HEK293 (cell line): ENCODE measurements around the gene TBC1D30.
A peak's percentile ranks its signal among the peaks of the same experiment; 100 is the strongest.
"Not testable (repeated sequence)": the region's sequence is repeated elsewhere in the genome, so short reads cannot be mapped to it uniquely, and the experiment has no call there.

ENCODE experiments used
- CTCF ChIA-PET: fragments of 350-600 bp; formaldehyde crosslinking; extraction: SDS; loops from one replicate; lab custom pipeline; 2021; ENCODE audit warnings: antibody characterized with exemption; lab: Yijun Ruan, JAX
- POLR2A ChIA-PET: fragments of 300-600 bp; formaldehyde crosslinking; extraction: SDS; loops from one replicate; lab custom pipeline; 2020; ENCODE audit warnings: antibody characterized with exemption, inconsistent platforms; lab: Yijun Ruan, JAX
- H3K27ac ChIP-seq: fragments of 200-500 bp; sonication (Bioruptor generic); 2 replicates; pipeline ENCODE4 v1.5.1; 2014; ENCODE audit warnings: low read depth, low read length, control low read depth, inconsistent platforms; ENCODE audit errors: extremely low read depth
- H3K36me3 ChIP-seq, 2 experiments: fragments of 200-500 bp in 1 of 2; sonication (Bioruptor generic) in 1 of 2; 1 replicate in 1 of 2; 2 replicates in 1 of 2; pipeline ENCODE4 v1.5.1; 2014 to 2017; ENCODE audit warnings: inconsistent platforms in 2 of 2, low read length in 2 of 2; ENCODE audit not compliant: control insufficient read depth in 2 of 2, insufficient read depth in 1 of 2
- H3K4me1 ChIP-seq: fragments of 200-500 bp; sonication (Bioruptor generic); 2 replicates; pipeline ENCODE4 v1.5.1; 2014; ENCODE audit warnings: mild to moderate bottlenecking, low read length, inconsistent platforms; ENCODE audit not compliant: control insufficient read depth, insufficient read depth
- H3K4me3 ChIP-seq: 2 replicates; pipeline ENCODE4 v1.5.1; 2011; ENCODE audit warnings: low read depth, mild to moderate bottlenecking, control low read depth, low read length, moderate library complexity
- H3K9me3 ChIP-seq: fragments of 200-500 bp; sonication (Bioruptor generic); 2 replicates; pipeline ENCODE4 v1.5.1; 2014; ENCODE audit warnings: low read depth, low read length, inconsistent platforms; ENCODE audit not compliant: control insufficient read depth, insufficient read depth
- CTCF ChIP-seq: fragments of 450-650 bp; formaldehyde crosslinking; IDR thresholded peaks from 2 replicates; pipeline ENCODE4 v1.5.1; 2016; ENCODE audit warnings: missing biosample characterization, missing genetic modification characterization
- GLIS2 ChIP-seq: fragments of 450-650 bp; formaldehyde crosslinking; IDR thresholded peaks from 2 replicates; pipeline ENCODE4 v1.5.1; 2016; ENCODE audit warnings: missing biosample characterization, missing genetic modification characterization
- MZF1 ChIP-seq: fragments of 450-650 bp; formaldehyde crosslinking; IDR thresholded peaks from 2 replicates; pipeline ENCODE4 v1.5.1; 2017; ENCODE audit warnings: missing biosample characterization, missing genetic modification characterization, borderline replicate concordance
- SCRT1 ChIP-seq: fragments of 450-650 bp; formaldehyde crosslinking; IDR thresholded peaks from 2 replicates; pipeline ENCODE4 v1.5.1; 2016; ENCODE audit warnings: missing biosample characterization, missing genetic modification characterization, borderline replicate concordance
- SCRT2 ChIP-seq: fragments of 450-650 bp; formaldehyde crosslinking; IDR thresholded peaks from 2 replicates; pipeline ENCODE4 v1.5.1; 2016; ENCODE audit warnings: missing biosample characterization, missing genetic modification characterization
- ZBTB1 ChIP-seq: fragments of 450-650 bp; formaldehyde crosslinking; IDR thresholded peaks from 2 replicates; pipeline ENCODE4 v1.5.1; 2016; ENCODE audit warnings: missing biosample characterization, missing genetic modification characterization
- ZBTB8A ChIP-seq: fragments of 450-650 bp; formaldehyde crosslinking; IDR thresholded peaks from 2 replicates; pipeline ENCODE4 v1.5.1; 2016; ENCODE audit warnings: missing biosample characterization, missing genetic modification characterization
- ZFHX2 ChIP-seq: fragments of 450-650 bp; formaldehyde crosslinking; conservative IDR thresholded peaks from 2 replicates; pipeline ENCODE4 v1.5.1; 2016; ENCODE audit warnings: missing biosample characterization, missing genetic modification characterization
- ZNF112 ChIP-seq: fragments of 450-650 bp; formaldehyde crosslinking; IDR thresholded peaks from 2 replicates; pipeline ENCODE4 v1.5.0; 2017; ENCODE audit warnings: missing biosample characterization, missing genetic modification characterization
- ZNF223 ChIP-seq: fragments of 450-650 bp; formaldehyde crosslinking; IDR thresholded peaks from 2 replicates; pipeline ENCODE4 v1.5.1; 2016; ENCODE audit warnings: missing biosample characterization, missing genetic modification characterization
- ZNF311 ChIP-seq: fragments of 450-650 bp; formaldehyde crosslinking; IDR thresholded peaks from 2 replicates; pipeline ENCODE4 v1.5.1; 2017; ENCODE audit warnings: missing biosample characterization, missing genetic modification characterization, borderline replicate concordance
- ZNF366 ChIP-seq: fragments of 450-650 bp; formaldehyde crosslinking; conservative IDR thresholded peaks from 2 replicates; pipeline ENCODE4 v1.5.1; 2016; ENCODE audit warnings: missing biosample characterization, missing genetic modification characterization
- ZNF654 ChIP-seq: fragments of 450-650 bp; formaldehyde crosslinking; IDR thresholded peaks from 2 replicates; pipeline ENCODE4 v1.5.1; 2016; ENCODE audit warnings: low read depth, missing biosample characterization, missing genetic modification characterization
- ZNF664 ChIP-seq: fragments of 450-650 bp; formaldehyde crosslinking; IDR thresholded peaks from 2 replicates; pipeline ENCODE4 v1.5.1; 2016; ENCODE audit warnings: missing biosample characterization, missing genetic modification characterization
- ZNF76 ChIP-seq: fragments of 450-650 bp; formaldehyde crosslinking; IDR thresholded peaks from 2 replicates; pipeline ENCODE4; 2016; ENCODE audit warnings: low read depth, missing biosample characterization, missing genetic modification characterization, borderline replicate concordance
- ZNF768 ChIP-seq: fragments of 450-650 bp; formaldehyde crosslinking; IDR thresholded peaks from 2 replicates; pipeline ENCODE4 v1.5.1; 2018; ENCODE audit warnings: missing biosample characterization, mild to moderate bottlenecking, missing genetic modification characterization
- ZSCAN4 ChIP-seq: fragments of 450-650 bp; formaldehyde crosslinking; IDR thresholded peaks from 2 replicates; pipeline ENCODE4 v1.5.1; 2017; ENCODE audit warnings: missing biosample characterization, missing genetic modification characterization

TBC1D30 gene

GRCh38 chr12:64800640-64801039, 23.8 kb upstream of the TBC1D30 start:
- H3K4me1 ChIP-seq: no peaks in the 10 kb centered on the region
- H3K4me3 ChIP-seq: no peak overlapping the region
- TF ChIP-seq ZBTB1 (tag by site-specific recombination) (no peak), ZNF76 (tag by site-specific recombination) (no peak), ZNF664 (no peak), ZBTB8A (tag by site-specific recombination) (no peak), GLIS2 (no peak)
- TF ChIP-seq, all 188 proteins: peak for 0
- H3K27ac ChIP-seq: no peak overlapping the region
- no peaks in the 10 kb centered on the region for H3K36me3 ChIP-seq
- ChIA-PET CTCF (interaction anchor here (0.7 to 2.7 kb wide), 11 partner anchors 11 to 323 kb away, joined by 3 to 18 read pairs (median 9); no protein-coding TSS in a partner anchor), POLR2A (interaction anchor here (1.1 kb wide), 1 partner anchor 36 kb away, joined by 3 read pairs; no protein-coding TSS in a partner anchor)
- no peaks in the 10 kb centered on the region for H3K9me3 ChIP-seq

- no peaks in the 10 kb centered on the region for H3K9me3 ChIP-seq
- H3K4me1 ChIP-seq: 0 out of 2 replicates have a peak, but pooled peaks cover 2% of the 10 kb centered on the region
- ChIA-PET CTCF (interaction anchor here (0.6 to 2.7 kb wide), 38 partner anchors 9 to 1171 kb away, joined by 3 to 18 read pairs (median 5); no protein-coding TSS in a partner anchor), POLR2A (interaction anchor here (1.1 to 1.2 kb wide), 2 partner anchors 21 to 36 kb away, joined by 3 to 4 read pairs; no protein-coding TSS in a partner anchor)
- H3K4me3 ChIP-seq: no peak overlapping the region
- TF ChIP-seq ZNF654 (tag by site-specific recombination): peak; percentile 50
- peak; percentile 49; the same call in 1 of the 2 replicates for TF ChIP-seq CTCF (tag by site-specific recombination)
- TF ChIP-seq ZNF223 (tag by site-specific recombination): no peak
- peak; percentile 79 for TF ChIP-seq SCRT1 (tag by site-specific recombination)
- TF ChIP-seq SCRT2 (tag by site-specific recombination): peak; percentile 81
- TF ChIP-seq ZSCAN4: 0 out of 2 replicates have a peak, but pooled peaks have one; percentile 12
- no peak for TF ChIP-seq ZNF311
- no peak for TF ChIP-seq ZNF112 (tag by site-specific recombination)
- no peak overlapping the region for H3K27ac ChIP-seq
- no peaks in the 10 kb centered on the region for H3K36me3 ChIP-seq
Observed at GRCh38 chr12:64801381-64801780, 23.1 kb upstream of the TBC1D30 start.

- not testable (repeated sequence) for H3K4me3 ChIP-seq
- POLR2A ChIA-PET: interaction anchor here (1.2 kb wide), 1 partner anchor 22 kb away, joined by 4 read pairs; no protein-coding TSS in a partner anchor
Observed at GRCh38 chr12:64802180-64802775, 22.2 kb upstream of the TBC1D30 start.

More at GRCh38 chr12:64802180-64802775, 22.2 kb upstream of the TBC1D30 start:
- CTCF ChIA-PET: interaction anchor here (0.6 to 2.7 kb wide), 45 partner anchors 8 to 1316 kb away, joined by 3 to 18 read pairs (median 4); no protein-coding TSS in a partner anchor
- H3K27ac ChIP-seq, H3K9me3 ChIP-seq, H3K4me1 ChIP-seq, H3K36me3 ChIP-seq: not testable (repeated sequence)
- TF ChIP-seq CTCF (tag by site-specific recombination) (peak; percentile 74), MZF1 (tag by site-specific recombination) (peak; percentile 53; the same call in 1 of the 2 replicates), ZFHX2 (tag by site-specific recombination) (0 out of 2 replicates have a peak, but pooled peaks have one; percentile 24), ZNF654 (tag by site-specific recombination) (peak; percentile 90), ZNF366 (tag by site-specific recombination) (0 out of 2 replicates have a peak, but pooled peaks have one; percentile 39), ZNF768 (tag by site-specific recombination) (0 out of 2 replicates have a peak, but pooled peaks have one; percentile 29)
